HG03135 (cell line): ENCODE measurements around the gene LRRC74B.

Source experiments
- ATAC-seq: cut with Tn5 transposase; IDR thresholded peaks from one replicate; pipeline ENCODE4 v1.9.1; 2021; ENCODE audit warnings: mild to moderate bottlenecking, moderate library complexity; ENCODE audit not compliant: unreplicated experiment

The LRRC74B gene

DNA sequence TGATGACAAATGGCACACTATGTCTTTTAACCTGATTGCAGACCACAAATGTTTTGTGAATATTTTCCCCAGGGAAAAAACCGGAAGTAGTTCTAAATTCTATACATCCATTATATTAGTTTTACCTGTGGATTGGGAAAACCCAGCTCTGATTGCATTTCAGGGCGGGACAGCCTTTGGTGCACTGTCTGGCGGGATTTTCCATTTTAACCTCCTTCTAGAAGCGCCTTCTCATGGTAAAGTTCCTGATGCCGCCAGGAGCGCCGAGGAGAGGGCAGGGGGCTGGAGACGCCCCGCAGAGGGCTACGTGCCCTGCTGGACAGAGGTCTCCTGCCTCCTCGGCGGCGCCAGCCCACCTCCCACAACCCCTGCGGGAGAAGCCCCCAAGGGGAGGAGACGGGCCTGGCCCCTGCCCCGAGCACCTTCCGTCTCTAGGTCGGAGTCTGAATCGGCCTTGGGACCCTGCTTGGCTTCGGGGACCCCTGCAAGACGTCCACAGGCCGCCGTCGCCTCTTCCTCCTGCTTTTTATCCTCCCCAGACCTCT lies 32.0 kb upstream of the LRRC74B start:
- peak; percentile 6 for ATAC-seq

DNA sequence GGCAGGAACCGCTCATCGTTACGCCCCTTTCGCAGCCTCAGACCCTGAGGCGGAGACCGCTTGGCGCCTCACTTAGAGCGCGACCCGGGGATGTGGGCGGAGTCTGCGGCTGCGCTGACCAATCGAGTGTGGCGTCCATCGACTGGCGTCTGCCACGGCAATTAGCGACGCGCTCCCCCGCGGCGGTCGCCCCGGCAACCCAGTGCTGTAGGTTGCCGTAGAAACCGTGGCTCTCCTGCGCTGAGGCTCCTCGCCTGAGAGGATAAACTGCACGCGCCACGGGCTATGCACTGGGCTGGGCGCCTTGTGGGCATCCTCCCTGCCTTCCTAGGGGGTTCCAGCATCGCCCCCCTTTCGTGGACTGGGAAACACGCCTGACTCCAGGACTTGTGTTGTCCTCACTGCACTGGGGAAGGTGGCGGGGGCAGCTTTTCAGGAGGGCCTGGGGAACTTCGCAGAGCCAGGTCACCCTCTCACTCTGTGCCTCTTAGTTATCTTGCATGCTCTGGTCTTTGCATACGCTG lies 31.5 kb upstream of the LRRC74B start:
- ATAC-seq = peak; percentile 89

DNA sequence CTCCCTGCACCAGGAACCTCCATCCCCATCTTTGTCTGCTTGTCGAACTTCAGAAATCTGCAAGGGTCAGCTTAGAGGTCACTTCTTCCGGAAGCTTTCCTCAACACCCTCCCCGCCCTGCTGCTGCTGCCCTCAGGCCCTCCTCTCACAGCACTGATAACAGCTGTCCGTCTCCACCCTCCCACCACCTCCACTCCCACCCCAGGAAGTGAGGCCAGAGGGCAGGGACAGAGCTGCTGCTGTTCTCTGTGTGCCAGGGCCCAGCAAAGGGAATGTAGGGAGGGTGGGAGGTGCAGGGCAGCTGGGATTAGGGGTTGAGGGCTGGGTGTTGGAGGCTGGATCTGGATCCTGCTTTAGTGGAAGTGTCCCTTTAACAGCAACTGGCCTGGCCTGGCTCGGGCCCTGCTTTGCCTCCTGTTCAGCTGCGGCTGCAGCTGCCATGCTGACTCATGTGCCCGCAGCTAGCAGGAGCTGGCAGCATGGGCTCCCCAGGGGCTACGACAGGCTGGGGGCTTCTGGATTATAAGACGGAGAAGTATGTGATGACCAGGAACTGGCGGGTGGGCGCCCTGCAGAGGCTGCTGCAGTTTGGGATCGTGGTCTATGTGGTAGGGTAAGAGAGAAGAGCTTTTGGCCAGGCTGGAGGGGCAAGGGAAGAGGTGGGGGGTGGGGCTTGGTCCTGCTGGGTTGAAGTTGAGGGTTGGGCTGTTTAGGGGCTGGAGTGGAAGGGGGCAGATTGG lies 30.9 kb upstream of the LRRC74B start, which contains the start of gene P2RX6:
P2RX6 (plus strand) TSS at position 440 of the 740 bp plus-strand sequence; CDS start at position 450, 10 bp downstream.
- ATAC-seq = no peak

DNA sequence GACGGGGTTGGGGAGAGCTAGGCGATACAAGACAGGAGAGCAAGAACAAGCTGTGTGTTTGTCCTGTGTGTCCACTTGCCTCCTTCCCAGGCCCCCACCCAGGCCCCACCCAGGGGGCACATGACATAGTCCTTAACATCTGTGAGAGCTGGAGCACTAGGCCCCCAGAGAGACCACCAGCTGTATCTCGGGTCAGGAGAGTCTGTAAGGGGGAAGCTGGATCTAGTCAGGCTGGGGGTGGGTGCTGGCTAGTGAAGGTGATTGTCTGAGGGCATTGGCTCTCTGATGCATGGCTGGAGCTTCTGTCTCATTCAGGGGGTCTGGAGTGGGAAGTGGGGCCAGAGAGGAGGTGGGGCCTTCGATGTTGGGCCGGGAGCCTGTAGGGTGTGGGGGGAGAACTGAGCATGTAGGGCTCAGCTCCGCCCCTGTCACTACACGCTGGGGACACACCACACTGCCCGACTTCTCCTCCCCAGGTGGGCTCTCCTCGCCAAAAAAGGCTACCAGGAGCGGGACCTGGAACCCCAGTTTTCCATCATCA lies 30.2 kb upstream of the LRRC74B start:
- no peak for ATAC-seq

GRCh38 chr22:21016644-21017420 lies 28.9 kb upstream of the LRRC74B start:
- ATAC-seq = no peak

GRCh38 chr22:21018314-21018713 lies 27.4 kb upstream of the LRRC74B start:
- no peak for ATAC-seq

DNA sequence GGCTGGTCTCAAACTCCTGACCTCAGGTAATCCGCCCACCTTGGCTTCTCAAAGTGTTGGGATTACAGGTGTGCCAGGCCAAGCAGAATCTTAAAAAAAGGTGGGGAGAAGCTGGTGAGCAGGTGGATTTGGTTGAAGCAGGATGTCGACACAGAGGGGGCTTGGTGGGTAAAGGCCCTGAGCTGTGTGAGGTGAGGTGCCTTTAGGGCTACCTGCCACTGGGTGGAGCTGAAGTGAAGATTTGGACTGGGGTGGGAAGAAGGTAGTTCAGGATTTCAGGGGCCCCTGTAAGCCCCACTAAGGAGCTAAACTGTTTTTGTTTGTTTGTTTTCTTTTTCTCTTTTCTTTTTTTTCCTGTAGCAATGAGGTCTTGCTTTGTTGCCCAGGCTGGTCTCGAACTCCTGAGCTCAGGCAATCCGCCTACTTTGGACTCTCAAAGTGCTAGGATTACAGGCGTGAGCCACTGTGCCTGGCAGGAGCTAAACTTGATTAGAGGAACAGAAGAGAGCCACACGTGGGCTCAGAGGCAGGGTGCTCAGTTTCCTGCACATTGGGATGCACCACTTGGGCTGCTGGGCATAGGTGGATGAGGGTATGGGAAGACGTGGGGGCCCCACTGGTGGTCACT lies 24.8 kb upstream of the LRRC74B start:
- ATAC-seq = no peak

- no peak for ATAC-seq
Observed at GRCh38 chr22:21022507-21022906, 23.2 kb upstream of the LRRC74B start.

- ATAC-seq = no peak
Observed at GRCh38 chr22:21022955-21023614, 22.7 kb upstream of the LRRC74B start.

DNA sequence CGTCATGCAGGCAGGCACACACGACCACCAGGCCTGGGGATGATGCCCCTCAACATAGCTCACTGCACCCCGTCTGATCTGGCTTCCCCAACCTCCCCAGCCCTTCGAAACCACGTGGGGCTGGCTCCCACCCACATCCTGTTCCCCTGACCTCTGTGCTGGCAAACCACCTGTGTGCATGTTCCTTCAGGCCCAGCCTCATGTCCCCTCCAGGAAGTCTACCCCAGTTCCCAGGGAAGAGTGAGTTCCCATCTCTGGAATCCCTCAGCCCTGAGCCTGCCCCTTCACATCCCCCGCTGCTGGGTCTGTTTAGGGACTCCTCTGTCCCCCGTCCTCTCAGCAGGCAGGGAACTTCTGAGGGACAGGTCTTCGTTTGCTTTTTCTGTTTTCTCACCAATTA lies 20.5 kb upstream of the LRRC74B start:
- ATAC-seq = no peak

GRCh38 chr22:21025763-21026755 lies 19.7 kb upstream of the LRRC74B start:
- no peak for ATAC-seq

- ATAC-seq = no peak
Observed at GRCh38 chr22:21026783-21027692, 18.7 kb upstream of the LRRC74B start.

- ATAC-seq = no peak
Observed at GRCh38 chr22:21028277-21029251, 17.2 kb upstream of the LRRC74B start.

- ATAC-seq = no peak
Observed at GRCh38 chr22:21029486-21030025, 16.2 kb upstream of the LRRC74B start.

DNA sequence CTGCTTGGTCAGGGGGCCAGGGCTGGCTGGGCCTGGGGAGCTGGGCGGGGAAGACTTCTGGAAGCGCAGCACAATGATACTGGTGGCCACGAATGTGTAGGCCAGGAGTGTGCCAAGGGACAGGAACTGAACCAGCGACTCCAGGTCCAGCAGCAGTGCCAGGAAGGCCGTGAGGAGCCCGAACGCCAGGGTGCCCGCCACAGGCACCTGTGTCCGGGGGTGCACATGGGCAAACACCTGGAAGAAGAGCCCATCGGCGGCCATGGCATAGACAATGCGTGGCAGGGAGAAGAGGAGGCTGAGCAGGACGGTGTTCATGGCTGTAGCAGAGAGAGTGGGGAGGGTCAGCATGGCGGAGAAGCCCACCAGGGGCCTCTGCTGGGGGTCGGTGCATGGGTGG lies 15.7 kb upstream of the LRRC74B start:
- ATAC-seq = no peak

DNA sequence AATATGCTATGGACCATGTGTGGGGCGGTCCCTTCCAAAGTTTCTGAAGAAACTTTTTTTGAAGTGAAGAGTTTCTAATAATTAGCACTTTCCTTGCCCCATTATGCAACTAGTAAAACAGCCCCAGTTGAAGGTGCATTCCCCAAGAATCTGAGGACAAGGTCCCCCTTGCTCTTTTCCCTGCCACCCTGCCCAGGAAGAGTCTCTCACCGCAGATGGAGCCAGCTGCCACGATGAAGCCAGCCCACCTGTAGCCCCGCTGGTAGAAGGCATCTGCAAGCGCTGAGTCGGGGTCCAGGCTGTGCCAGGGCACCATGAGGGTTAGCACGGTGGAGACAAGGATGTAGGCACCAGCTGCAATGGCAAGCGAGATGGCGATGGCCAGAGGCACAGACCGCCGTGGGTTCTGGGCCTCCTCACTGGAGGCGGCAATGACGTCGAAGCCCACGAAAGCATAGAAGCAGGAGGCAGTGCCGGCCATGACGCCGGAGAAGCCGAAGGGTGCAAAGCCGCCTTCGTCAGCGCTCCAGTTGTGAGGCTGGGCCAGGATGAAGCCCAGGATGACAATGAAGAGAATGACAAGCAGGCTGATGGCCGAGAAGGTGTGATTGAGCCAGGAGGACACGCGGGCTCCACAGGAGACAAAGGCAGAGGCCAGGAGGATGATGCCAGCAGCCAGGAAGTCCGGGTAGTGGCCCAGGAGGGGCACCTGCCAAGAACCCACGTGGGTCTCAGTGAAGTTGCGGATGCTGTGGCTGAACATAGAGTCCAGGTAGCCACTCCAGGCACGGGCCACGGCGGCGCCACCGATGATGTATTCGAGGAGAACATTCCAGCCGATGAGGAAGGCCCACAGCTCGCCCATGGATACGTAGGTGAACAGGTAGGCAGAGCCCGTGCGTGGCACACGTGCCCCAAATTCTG lies 14.9 kb upstream of the LRRC74B start:
- no peak for ATAC-seq
